ENCODE measurements around the gene IGDCC3.
"Not testable (repeated sequence)": the region's sequence is repeated elsewhere in the genome, so short reads cannot be mapped to it uniquely, and the experiment has no call there.

Gene IGDCC3

DNA sequence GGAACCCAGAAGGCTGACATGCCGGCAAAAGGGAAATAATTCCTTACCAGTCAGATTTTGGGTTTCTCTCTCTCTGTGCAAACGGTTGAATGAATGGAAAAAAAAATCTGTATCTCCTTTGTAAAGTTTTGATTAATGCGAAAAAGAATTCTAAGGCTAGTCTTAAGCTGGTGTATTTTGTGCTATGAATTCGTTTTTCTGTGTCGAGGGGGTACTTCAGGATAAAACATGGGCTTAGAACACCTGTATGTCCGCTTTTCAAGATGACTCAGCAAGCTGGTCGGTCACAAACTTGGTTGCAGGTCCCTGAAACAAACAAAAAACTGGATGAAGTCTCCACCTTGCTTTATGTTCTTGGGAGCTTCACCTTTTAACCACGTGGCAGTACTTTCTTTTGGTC lies 28.5 kb downstream of the IGDCC3 start:
- no peak for FAIRE-seq
- DNase-seq (ENCODE audit: extremely low spot score, insufficient read length, low read depth) = no peak

DNA sequence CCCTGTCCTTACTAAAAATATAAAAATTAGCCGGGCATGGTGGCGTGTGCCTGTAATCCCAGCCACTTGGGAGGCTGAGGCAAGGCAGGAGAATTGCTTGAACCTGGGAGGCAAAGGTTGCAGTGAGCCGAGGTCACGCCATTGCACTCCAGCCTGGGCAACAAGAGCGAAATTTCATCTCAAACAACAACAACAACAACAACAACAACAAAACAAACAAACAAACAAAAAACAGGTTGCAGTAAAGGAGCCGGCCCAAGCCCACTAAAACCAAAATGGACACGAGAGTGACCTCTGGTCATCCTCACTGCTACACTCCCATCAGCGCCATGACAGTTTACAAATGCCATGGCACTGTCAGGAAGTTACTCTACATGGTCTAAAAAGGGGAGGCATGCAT lies 30.0 kb downstream of the IGDCC3 start:
- DNase-seq (ENCODE audit: extremely low spot score, insufficient read length, low read depth); FAIRE-seq: not testable (repeated sequence)

DNA sequence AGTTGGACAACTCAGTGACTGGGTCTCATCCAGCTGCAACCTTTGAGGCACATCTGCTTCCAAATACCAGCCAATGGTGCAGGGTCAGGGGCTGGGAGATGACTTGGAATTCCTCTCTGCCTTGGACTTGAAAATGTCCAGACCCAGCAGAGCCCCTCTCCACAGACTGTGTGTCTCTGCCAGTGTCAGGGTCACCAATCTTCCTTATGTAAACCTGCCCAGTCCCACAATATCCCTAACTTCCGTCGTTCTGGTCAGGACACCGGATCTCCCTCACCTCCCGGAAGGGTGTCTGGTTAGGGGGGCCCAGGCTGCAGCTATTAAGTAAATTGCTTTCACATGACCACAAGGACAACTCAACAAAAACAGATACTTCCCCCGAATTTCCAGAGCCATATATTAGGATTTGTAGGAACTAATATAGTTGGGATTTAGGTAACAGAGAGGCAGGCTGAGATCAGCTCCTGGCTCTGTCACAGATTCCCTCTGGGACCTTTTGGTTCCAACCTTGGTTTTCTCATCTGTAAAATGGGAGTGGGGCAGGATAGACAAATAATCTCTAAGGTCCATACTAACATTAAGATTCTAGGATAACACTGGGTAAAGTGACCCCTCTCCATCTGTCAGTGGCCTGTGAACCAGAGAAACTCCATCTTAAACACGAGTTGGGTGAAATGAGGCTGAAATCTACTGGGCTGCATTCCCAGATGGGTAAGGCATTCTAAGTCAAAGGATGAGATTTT lies 30.8 kb downstream of the IGDCC3 start:
- no peak for DNase-seq (ENCODE audit: extremely low spot score, insufficient read length, low read depth)
- FAIRE-seq = no peak

DNA sequence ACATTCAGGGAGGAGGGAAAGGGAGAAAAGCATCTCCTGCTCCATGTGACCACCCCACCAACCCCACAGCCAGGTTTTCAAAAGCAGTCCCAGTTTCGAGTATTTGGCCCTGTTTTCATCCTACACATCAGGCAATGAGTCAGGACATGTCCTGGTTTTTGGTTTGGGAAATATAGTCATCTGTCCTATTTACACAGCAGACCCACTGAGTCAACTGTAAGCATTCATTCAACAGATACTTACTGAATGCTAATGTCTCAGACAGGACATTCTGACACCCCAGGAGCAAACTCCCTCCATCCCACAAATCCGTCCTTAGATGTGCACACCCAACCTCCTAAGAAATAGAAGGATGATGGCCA lies 32.9 kb downstream of the IGDCC3 start:
- no peak for DNase-seq (ENCODE audit: extremely low spot score, insufficient read length, low read depth)
- no peak for FAIRE-seq

DNA sequence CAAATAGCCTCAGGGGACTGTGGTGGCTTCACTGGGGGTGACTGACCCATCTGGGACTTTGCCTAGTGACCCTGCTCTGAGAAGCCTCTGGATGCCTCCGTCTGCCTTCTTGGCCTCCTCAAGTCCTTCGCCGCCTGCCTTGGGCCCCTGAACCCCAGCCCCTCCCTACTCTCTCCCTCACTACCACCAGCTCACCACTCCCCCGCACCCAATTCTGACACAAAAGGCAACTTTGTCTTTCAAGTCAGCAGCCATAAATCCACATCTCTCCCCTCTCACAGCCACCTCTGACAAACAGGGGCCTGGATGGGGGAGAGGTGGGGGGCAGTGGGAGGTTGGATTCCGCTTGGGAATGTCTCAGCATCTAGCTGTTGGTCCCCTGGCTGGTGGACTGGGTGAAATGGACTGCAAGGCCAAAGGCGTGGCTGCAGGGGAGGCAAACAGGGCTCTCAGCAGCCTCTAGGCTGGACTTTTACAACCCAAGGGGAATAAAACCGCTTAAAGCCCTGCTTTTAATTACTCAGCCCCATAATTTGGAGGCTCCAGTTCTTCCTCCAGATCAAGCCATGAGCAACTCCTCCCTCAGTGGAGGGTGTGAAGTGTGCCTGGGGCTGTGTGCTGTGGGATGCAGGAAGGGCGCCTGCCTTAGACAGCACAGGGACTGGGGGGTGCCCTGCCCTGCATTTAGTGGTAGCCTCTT lies 33.4 kb downstream of the IGDCC3 start:
- FAIRE-seq = no peak

DNA sequence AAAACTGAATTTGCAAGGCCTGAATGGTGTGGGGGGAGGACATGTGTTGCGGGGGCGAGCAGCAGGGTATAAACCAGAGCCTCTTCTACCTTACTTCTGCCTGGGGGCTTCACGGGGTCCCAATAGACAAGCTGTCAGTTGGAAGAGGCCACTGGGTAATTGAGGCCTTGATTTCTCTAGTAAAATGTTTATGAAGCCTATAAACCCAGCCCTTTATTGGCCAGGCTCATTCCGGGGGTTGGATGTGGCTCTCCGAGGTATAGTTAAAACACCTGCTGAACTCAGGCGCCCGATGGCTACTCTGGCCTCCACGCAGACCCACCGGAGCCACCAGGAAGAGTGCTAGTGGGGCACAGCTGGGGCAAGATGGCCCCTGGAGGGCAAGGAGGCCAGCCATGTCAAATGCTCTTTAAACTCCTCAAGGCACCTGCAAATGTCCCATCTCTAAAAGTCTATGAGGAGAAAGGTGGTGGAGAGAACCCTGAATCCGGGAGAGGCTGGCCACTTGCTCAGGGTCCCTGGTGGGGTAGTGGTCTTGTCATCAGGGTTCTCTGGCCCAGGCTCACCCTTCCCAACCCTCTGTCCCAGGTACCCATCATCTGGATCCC lies 34.3 kb downstream of the IGDCC3 start:
- DNase-seq (ENCODE audit: extremely low spot score, insufficient read length, low read depth) (no peak), FAIRE-seq (no peak)

More for the DNA sequence above, 33.4 kb downstream of the IGDCC3 start:
- DNase-seq (ENCODE audit: extremely low spot score, insufficient read length, low read depth) = no peak

DNA sequence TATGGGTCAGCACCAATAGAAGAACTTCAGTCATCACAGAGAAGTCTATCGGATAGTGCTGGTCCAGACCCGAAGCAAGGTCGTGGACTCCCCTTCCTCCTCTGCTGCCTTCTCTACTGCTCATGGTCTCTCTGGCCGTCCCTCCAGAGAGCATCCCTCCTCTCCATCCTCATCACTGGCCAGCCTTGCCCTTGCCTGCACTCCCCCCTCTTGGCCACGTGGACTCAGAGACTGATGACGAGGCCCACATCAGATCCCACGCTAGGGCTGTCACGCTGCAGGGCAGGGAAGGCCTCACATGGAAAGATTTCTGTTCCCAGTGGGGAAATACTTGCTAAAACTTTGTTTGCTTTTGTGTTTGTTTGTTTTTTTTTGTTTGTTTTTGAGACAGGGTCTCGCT lies 35.3 kb downstream of the IGDCC3 start:
- FAIRE-seq (no peak), DNase-seq (ENCODE audit: extremely low spot score, insufficient read length, low read depth) (no peak)

DNA sequence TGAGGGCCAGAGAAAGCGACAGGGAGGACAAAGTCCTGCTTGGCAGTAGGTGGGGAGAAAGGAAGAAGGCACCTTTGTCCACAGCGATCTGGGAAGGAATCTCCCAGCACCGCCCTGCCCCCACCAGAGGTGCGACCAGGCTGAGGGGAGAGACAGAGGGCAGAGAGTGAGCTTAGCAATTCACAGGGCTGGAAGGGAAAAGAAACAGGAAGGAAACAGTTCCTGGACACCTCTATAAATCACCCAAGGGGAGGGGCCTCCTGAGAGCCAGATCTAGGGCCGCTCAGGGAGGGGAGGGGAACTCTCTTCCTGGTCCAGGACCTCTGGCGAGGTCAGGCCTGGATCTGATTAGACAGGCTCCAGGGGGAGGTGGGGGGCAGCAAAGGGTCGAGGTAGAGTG lies 37.9 kb downstream of the IGDCC3 start:
- DNase-seq (ENCODE audit: extremely low spot score, insufficient read length, low read depth) = no peak
- no peak for FAIRE-seq

DNA sequence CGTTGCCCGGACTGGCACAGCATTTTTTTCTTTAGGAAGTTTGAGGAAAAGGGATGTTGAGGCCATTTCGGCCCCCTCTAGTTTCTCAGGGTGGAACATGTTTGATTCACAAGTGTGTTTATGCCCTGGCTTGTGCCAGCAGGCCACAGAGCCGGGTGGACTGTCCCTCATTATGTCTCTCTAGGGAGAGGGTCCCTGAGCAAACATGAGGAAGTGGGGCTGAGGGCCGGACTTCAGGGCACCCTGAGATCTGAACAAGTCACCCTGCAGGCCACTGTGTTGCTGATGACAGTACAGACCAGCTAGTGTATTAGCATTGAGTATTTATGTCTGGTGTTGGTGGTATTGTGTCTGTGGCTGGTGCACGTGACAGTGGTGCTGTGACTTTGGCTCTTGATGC lies 38.4 kb downstream of the IGDCC3 start:
- FAIRE-seq (no peak), DNase-seq (ENCODE audit: extremely low spot score, insufficient read length, low read depth) (no peak)

DNA sequence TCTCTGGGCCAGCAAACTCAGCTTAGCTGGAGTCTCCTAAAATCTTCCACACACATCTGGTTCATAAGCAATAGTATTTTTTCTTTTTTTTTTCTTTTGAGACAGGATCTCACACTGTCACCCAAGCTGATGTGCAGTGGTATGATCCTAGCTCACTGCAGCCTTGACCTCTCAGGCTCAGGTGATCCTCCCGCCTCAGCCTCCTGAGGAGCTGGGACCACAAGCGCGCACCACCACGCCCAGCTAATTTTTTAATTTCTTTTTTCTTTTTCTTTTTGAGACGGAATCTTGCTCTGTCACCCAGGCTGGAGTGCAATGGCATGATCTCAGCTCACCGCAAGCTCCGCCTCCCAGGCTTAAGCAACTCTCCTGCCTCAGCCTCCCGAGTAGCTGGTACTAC lies 39.0 kb downstream of the IGDCC3 start:
- DNase-seq (ENCODE audit: extremely low spot score, insufficient read length, low read depth) (no peak), FAIRE-seq (no peak)

DNA sequence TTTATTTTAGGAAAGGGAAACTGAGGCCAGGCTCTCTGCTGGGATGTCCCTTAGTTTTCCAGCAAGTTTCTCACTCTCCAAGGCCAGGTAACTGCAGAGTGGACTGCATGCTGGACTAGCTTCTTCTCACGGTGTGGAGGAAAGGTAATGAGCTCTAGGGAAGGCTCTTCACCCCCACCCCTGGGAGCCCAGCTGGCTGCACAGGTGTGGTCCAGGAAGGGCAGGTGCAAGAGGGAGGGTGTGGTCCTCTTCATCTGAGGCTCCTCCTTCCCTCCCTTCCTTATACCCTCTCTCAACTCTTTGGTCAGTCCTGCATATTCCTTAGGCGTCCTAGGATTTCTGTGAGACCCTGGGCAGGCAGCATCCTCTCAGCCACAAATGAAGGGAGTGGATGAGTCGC lies 39.4 kb downstream of the IGDCC3 start:
- no peak for FAIRE-seq
- no peak for DNase-seq (ENCODE audit: extremely low spot score, insufficient read length, low read depth)

DNA sequence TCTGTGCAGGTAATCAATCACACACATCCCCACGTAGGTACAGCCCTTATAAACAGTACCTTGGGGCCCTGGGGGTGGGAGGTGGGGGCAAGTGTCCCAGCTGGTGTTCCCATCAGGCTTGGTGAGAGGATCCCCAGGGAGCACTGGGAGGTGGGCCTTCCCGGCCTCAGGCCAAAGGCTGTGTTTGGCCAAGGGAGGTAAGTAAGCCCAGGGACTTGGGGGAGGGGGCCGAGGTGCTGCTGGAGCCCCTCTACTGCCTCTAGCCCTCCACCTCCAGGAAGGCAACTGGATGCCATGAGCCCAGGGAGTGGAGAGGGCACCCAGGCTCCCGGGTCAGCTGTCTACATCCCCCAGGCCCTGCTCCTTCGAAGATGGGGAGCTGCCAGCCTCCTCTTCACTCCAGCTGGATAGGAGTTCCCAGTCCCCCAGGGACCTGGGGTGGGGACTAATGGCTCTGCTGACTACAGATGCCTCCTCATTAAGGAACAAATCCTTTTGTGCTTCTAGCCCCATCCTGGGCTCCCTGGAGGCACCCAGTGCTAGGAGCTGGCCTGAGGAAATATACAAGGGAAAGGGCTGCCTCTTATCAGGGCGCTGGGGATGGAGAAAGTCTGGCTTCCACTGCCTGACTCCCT lies 40.2 kb downstream of the IGDCC3 start:
- no peak for DNase-seq (ENCODE audit: extremely low spot score, insufficient read length, low read depth)
- no peak for FAIRE-seq

DNA sequence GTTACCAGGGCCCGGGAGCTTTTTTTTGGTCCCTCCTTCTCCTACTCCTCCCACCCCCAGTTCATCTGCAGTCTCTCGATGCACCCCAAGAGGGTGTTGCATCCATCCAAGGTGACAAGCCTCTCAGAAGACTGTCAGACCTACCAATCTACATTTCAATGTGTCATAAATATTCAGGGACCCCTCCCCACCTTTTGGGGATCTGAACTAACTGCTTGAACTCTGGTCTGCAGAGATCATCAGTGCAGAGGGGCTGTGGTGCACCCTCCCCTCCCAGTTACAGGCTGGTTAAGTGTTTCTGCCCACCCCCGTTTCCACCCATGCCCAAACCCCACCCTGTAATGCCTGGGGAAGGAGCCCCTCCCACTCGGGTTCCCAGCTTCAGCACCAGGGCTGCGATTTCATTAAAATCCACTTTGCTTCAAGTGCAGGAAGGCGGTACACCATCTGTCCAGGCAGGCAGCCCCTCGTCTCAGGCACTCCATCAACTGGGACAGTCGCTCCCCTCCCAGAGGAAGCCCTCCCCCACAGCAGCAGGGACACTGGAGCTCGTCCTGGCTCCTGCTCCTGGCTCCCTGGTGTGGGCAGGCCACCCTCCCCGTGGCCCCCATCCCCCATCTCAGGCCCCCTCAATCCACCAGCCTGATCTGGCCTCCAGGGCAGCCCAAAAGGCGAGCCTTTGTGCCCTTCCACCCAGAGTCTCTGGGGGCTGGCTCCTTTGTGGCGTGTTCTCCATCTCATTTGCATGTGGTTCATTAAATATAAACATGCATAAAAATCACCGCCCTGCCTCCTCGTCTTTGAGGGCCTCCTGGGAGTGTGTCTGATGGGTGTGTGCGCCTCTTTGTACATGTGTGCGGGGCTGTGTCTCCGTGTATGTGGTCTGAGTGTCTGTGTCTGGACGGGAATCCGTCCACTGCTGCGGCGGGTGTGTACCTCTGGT lies 41.0 kb downstream of the IGDCC3 start:
- no peak for DNase-seq (ENCODE audit: extremely low spot score, insufficient read length, low read depth)

DNA sequence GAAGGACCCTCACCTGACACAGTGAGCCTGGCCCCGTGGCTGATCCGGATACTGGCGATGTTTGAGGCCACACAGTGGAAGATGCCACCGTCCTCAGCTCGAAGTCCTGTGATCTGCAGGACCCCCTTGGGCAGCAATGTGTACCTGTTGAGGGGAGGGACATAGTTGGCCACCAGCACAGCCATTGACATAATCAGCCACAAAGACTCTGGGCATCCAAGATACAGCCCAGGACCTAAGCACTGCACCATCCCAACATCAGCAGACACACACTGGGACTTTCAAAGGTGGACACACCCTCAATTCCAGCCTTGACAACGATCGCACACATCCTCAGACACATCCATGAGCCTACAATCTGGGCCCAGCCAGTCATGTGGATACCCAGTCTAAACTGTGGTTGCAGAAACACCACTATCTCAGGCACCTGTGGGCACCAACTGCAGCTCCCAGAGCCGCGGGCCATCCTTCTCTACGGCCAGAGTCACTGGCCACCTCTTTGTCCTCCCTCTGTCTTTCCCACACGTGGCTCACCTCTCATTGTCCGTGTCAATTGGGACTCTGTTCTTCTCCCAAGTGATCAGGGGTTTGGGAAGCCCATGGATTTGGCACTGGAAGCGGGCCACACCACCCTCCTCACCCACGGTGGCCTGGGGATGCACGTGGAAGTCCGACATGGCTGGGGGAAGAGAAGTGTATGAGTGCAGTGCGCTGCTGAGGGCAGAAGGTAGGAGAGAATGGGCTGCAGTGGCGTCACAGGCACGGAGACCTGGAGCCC lies 42.3 kb downstream of the IGDCC3 start:
- FAIRE-seq = no peak
- DNase-seq (ENCODE audit: extremely low spot score, insufficient read length, low read depth) = no peak

More for the DNA sequence above, 41.0 kb downstream of the IGDCC3 start:
- peak; percentile 15 for FAIRE-seq

DNA sequence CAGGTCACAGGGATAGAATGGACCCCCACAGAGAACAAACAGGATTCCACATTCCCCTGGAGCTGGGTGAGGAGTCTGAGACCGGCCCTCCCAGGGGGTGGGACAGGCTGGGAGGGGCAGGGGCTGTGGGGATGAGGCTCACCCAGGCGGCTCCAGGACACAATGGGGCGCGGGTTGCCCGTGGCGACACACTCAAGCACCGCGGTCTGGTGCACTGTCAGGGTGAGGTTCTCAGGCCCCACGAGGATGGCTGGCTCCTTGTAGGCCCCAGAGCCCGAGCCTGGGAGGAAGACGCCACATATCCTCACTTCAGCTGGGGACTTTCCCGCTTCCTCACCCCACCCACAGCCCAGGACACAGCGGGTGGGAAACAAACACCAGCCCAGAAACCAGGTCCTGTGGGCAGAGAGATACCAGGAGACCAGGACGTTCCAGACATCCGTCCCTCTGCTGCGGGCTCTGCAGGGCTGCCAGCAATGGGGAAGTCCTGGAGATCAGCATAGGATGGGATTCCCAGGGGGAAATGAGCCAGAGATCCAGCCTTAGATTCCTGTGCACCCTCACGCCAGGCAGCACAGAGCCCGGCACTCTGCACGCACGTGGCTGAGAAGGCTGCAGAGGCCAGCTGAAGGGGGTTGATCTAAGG lies 43.1 kb downstream of the IGDCC3 start:
- FAIRE-seq (no peak), DNase-seq (ENCODE audit: extremely low spot score, insufficient read length, low read depth) (no peak)

DNA sequence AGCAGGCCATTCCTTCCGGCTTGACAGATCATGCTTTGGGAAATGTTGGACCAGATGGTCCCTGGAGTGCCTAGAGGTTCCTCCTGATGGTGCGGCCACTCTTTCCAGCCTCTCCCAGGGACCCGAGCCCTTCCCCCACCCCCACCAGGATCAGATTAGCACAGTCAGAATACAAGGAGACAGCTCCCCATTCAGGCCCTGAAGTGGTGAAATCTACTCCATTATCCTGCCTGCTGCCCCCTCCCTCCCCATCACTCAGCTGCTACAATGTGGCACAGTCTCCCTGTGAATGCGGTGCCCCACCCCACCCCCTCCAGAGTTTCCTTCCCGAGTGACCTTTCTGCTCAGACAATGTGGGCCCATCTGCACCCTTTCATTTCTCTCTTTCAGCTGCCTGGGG lies 43.9 kb downstream of the IGDCC3 start:
- FAIRE-seq (no peak), DNase-seq (ENCODE audit: extremely low spot score, insufficient read length, low read depth) (no peak)

DNA sequence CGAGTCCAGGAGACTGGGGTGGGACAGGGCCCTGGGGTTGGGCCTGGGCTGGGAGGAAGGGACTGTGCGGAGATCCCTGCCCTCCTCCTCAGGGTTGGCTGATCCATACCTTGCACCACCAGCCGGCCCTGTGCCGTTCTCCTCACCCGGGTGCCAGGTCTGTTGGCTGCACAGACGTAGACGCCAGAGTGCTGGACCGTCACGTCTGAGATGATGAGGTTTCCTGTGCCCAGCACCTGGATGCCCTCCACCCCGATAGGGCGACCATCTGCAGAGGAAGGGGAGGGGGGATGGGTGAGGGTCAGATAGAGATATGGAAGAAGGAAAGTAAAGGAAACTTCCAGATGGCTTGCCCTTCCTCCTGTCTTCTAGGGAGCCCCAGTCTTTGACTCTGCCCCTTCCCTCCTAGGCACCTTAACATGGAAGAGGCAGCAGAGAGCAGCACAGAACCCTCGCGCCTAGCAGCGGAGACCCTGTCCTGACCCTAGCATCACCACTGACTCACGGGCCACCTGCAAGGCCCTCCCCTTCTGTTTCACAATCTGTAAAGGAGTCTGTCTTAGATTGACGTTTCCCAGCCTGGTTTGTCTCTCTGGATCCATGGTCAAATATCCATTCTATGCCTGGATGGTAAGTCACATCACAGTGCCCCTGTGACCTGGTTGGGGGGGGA lies 44.5 kb downstream of the IGDCC3 start:
- no peak for DNase-seq (ENCODE audit: extremely low spot score, insufficient read length, low read depth)
- FAIRE-seq = no peak

Measured in GM18507 (cell line).